ENCODE results near the gene UBXN2A. TPM values are rescaled to one million over a fixed set of nuclear protein-coding genes. Genes with fewer than 3 reads are reported as not detected.
"Not testable (repeated sequence)": the region's sequence is repeated elsewhere in the genome, so short reads cannot be mapped to it uniquely, and the experiment has no call there.

Gene UBXN2A
- total RNA-seq, 1 experiment from 2014 or later, result 29.5 TPM

GRCh38 chr2:24009680-24010476 lies 69.6 kb downstream of the UBXN2A start, which contains the start of gene MFSD2B:
TSS of gene MFSD2B (plus strand) at chr2:24010085. CDS start at chr2:24010097, 12 bp downstream.
- in situ Hi-C loops (cut with HindIII; ENCODE audit: low sequenced_read_pairs), result no loop called here
- no peak for DNase-seq (ENCODE audit: low spot score)

DNA sequence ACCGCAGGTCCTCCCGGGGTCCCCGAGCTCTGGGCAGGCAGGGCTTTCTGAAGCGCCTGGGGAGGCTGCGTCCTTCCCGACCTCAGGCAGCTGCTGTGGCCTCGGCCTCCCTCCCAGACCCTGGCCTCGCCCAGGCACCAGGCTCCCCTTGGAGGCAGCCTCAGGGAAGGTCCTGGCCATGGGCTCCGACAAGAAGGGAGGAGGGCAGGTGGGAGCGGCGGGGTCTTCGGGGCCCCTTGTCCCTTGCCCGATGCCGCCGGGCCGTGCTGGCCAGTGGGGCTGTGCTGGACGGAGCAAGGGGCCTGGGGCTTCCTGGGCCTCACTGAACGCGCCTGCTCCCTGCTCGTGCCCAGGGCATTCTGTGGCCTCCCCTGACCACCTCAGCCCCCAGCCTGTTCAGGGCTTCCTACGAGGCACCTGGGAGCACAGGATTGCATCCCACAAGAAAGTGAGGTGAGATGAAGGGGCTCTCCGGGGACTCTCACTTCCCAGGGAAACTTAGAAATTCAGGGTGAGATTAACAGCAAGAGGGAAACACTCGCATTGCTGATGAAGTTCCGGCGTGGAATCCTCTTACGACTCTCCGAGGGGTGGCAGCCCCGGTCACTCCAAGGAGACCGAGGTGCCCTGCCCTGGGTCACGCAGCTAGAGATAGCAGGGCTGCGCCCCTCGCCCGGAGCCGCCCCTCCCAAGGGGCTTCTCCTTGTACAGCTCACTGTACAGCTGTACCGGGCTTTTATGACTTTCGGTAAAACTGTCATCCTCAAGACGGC lies 70.4 kb downstream of the UBXN2A start:
- in situ Hi-C loops (cut with HindIII; ENCODE audit: low sequenced_read_pairs), result no loop called here
- DNase-seq (ENCODE audit: low spot score), result no peak

GRCh38 chr2:24011250-24012104 lies 71.2 kb downstream of the UBXN2A start:
- in situ Hi-C loops (cut with HindIII; ENCODE audit: low sequenced_read_pairs), result no loop called here

DNA sequence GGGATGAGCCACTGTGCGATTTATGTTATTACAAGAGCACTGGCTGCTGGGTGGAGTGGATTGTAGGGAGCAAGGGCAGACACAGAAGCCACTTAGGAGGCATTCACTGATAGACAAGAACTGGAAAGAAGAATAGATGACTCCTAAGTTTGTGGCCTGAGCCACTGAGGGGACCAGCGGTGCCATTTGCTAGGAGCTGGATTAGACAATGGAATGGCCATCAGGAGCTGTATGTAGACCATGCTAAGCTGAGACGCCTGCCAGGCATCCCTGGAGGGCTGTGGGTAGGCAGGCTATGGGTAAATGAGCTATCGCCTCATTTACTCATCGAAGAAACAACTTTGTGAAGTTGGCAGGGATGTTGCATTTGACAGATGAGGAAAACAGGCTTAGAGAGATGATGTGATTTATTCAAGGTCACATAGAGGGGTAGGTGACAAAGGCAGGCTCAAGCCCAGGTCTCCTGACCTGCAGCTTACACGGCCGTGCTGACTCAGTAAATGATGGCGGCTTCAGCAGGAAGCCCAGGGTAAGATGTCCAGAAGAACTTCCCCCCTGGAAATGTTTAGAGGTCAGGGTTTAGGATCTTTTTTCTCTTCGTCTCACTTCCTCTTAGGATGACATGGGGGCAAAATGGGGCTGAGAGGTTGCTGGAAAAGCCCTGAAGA lies 72.4 kb downstream of the UBXN2A start:
- in situ Hi-C loops (cut with HindIII; ENCODE audit: low sequenced_read_pairs), result no loop called here

More at GRCh38 chr2:24011250-24012104, 71.2 kb downstream of the UBXN2A start:
- DNase-seq (ENCODE audit: low spot score), result no peak

DNA sequence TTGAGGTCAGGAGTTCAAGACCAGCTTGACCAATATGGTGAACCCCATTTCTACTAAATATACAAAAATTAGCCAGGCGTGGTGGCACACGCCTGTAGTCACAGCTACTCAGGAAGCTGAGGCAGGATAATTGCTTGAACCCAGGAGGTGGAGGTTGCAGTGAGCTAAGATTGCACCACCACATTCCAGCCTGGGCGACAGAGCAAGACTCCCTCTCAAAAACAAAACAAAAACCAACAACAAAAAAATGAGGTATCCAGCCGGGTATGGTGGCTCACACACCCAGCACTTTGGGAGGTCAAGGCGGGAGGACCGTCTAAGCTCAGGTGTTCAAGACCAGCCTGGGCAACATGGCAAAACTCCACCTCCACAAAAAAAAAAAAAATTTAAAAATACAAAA lies 74.6 kb downstream of the UBXN2A start:
- in situ Hi-C loops (cut with HindIII; ENCODE audit: low sequenced_read_pairs); DNase-seq (ENCODE audit: low spot score): not testable (repeated sequence)

More for the DNA sequence above, 72.4 kb downstream of the UBXN2A start:
- no peak for DNase-seq (ENCODE audit: low spot score)

GRCh38 chr2:24015562-24016375 lies 75.5 kb downstream of the UBXN2A start:
- in situ Hi-C loops (cut with HindIII; ENCODE audit: low sequenced_read_pairs), result no loop called here
- no peak for DNase-seq (ENCODE audit: low spot score)

GRCh38 chr2:24016376-24016761 lies 76.1 kb downstream of the UBXN2A start:
- no peak for DNase-seq (ENCODE audit: low spot score)
- in situ Hi-C loops (cut with HindIII; ENCODE audit: low sequenced_read_pairs), result no loop called here

DNA sequence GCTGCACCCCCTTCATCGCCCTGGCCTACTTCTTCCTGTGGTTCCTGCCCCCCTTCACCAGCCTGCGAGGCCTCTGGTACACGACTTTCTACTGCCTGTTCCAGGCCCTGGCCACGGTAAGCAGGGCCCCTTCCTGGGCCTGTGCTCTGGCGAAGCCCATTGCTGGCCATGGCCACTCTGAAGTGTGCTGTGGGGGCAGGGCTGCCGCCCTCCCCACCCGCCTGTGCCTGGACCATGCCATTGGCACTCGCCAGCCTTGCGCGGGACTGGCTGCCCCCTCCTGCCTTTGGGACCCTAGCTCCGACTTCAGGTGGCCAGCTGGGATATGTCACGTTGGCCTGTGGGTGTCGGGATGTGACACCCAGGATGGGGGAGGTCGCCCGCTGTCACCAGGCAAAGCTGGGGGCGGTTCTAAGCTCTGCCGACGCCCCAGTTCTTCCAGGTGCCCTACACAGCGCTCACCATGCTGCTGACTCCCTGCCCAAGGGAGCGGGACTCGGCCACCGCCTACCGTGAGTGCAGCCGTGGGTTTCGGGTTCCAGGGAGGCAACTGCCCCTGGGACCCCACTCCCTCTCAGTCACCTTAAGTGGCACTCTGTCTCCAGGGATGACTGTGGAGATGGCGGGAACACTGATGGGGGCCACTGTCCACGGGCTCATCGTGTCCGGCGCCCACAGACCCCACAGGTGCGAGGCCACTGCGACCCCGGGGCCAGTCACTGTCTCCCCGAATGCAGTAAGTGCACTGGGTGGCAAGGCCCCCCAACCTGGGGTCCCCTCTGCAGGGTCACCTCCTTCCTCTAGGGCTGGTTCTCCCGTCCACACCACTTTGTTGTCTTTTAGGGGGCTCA lies 76.8 kb downstream of the UBXN2A start:
- no peak for DNase-seq (ENCODE audit: low spot score)
- in situ Hi-C loops (cut with HindIII; ENCODE audit: low sequenced_read_pairs), result no loop called here

DNA sequence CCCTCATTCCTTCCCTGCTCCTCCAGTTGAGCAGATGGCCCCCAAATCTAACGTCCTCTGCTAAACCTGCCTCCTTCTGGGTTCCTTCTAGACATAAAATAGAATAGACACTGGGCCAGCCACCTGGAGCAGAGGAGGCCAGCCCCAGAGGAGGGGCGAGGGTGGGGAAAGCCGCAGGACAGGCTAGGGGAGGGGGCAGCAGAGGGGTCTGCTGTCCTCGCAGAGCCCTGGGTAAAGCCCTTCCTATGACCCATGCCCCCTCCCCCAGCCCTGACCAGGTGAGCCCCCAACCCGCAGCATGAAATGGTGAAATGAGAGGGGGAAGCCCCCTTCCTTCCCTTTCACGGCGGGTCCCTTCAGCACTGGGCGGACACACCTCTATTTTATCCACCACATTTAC lies 77.4 kb downstream of the UBXN2A start:
- in situ Hi-C loops (cut with HindIII; ENCODE audit: low sequenced_read_pairs), result no loop called here
- DNase-seq (ENCODE audit: low spot score), result no peak

GRCh38 chr2:24018241-24018640 lies 78.0 kb downstream of the UBXN2A start:
- no peak for DNase-seq (ENCODE audit: low spot score)
- in situ Hi-C loops (cut with HindIII; ENCODE audit: low sequenced_read_pairs), result no loop called here

GRCh38 chr2:24019729-24020128 lies 79.5 kb downstream of the UBXN2A start:
- no peak for DNase-seq (ENCODE audit: low spot score)
- in situ Hi-C loops (cut with HindIII; ENCODE audit: low sequenced_read_pairs), result no loop called here

DNA sequence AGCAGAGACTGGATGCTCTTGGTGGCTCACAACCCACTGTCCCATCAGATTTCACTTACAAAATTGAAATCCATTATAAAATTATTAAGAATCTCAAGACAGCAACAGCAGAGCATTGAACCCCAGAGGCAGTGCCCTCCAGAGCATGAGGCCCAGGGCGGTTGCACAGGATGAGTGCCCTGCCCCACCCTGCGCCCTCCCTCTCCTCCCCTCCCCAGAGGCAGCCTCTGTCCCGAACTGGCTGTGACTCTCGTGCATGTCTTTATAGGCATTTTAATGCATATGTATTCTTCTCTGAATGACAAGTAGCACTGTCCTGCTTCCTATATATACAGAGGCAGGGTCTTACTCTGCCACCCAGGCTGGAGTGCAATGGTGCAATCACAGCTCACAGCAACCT lies 80.0 kb downstream of the UBXN2A start:
- DNase-seq (ENCODE audit: low spot score), result no peak
- in situ Hi-C loops (cut with HindIII; ENCODE audit: low sequenced_read_pairs), result no loop called here

DNA sequence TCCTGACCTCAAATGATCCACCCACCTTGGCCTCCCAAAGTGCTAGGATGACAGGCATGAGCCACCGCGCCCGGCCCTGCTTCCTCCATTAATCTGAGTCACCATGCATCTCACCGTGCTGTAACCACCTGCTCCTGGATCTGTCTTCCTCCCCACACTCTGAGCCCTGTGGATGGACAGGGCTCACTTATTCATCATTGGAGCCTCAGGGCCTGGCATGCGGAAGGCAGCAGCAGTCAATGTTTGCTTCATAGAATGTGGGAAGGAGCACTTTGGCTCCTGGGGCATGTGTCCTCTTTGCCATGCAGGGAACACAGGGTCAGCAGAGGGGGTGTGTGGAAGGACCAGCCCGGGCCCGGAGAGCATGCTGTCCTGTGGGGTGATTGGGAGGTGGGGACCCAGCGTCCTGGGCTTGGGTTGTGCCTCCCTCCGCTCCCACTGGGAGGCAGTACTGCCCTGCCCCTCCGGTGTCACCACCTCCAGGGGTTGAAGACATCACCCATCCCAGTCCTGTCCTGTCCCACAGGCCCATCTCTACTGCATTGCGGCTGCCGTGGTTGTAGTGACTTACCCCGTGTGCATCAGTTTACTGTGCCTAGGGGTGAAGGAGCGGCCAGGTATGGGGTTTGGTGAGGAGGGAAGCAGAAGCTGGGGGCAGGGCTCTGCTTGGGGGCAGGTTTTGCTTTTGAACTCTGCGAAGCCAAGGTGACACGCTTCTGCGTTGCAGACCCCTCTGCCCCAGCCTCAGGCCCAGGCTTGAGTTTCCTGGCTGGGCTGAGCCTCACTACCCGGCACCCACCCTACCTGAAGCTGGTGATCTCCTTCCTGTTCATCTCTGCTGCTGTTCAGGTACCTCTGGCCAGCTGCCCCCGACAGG lies 81.1 kb downstream of the UBXN2A start:
- in situ Hi-C loops (cut with HindIII; ENCODE audit: low sequenced_read_pairs), result no loop called here
- peak; percentile 9 for DNase-seq (ENCODE audit: low spot score)

- DNase-seq (ENCODE audit: low spot score), result no peak
- in situ Hi-C loops (cut with HindIII; ENCODE audit: low sequenced_read_pairs), result no loop called here
Observed at GRCh38 chr2:24022324-24022974, 82.2 kb downstream of the UBXN2A start.

DNA sequence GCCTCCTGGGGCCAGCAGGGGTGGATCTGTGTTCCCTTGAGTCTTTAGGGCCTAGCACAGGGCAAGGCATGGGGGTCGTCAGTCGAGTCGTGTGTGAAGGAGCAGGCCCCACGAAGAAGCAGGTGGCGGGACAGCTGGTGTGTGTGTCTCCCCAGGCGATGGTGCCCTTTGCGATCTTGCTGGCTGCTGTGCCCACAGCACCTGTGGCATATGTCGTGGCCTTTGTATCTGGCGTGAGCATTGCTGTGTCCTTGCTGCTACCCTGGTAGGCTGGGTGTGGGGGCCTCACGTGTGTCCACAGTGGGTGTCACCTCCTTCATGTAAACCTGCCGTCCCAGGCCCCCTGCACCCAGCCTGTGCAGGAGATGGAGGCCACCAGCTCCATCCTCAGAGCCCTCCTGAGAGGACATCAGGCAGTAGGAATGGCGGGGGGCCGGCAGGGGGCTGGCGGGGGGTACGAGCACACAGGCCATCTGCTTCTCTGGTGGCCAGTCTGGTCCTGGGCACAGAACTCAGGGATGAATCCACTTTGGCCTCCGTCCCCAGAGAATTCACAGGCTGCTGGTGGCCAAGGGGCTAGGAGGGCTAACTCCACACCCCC lies 82.8 kb downstream of the UBXN2A start:
- DNase-seq (ENCODE audit: low spot score), result no peak
- in situ Hi-C loops (cut with HindIII; ENCODE audit: low sequenced_read_pairs), result no loop called here

- in situ Hi-C loops (cut with HindIII; ENCODE audit: low sequenced_read_pairs), result no loop called here
- DNase-seq (ENCODE audit: low spot score), result no peak
Observed at GRCh38 chr2:24024018-24024417, 83.8 kb downstream of the UBXN2A start.
